HepG2 (cell line): Measurements from ENCODE around the gene CHCHD6. TPM values are rescaled to one million over a fixed set of nuclear protein-coding genes. Genes with fewer than 3 reads are reported as not detected.

Experiments used
- ATAC-seq: fragments of 200-7000 bp; cut with Tn5 transposase; 3 replicates; pipeline ENCODE4 v1.9.1; 2020; ENCODE audit warnings: mild to moderate bottlenecking, moderate library complexity
- BruUV-seq: library from RNA; stranded (reverse); fragments of 400-500 nt; replicated peaks from 2 replicates; lab custom pipeline; 2021; lab: Mats Ljungman, UMichigan
- CTCF ChIA-PET: fragments of 300-600 bp; formaldehyde crosslinking; extraction: SDS; loops from one replicate; lab custom pipeline; 2021; ENCODE audit warnings: low total read pairs, inconsistent platforms, low intra/inter-chr PET ratio; lab: Yijun Ruan, JAX
- POLR2A ChIA-PET: fragments of 350-600 bp; sonication (Branson Sonifier 250); formaldehyde crosslinking; loops from one replicate; lab custom pipeline; 2020; ENCODE audit warnings: antibody characterized with exemption, inconsistent platforms; lab: Yijun Ruan, JAX
- DNase-seq: peaks from one replicate; pipeline ENCODE4 v3.0.0-alpha.2; 2015; ENCODE audit warnings: low spot score
- FAIRE-seq: peaks from 3 replicates; lab custom pipeline; 2011; peaks lifted over from hg19 to GRCh38; lab: Jason Lieb, UNC
- H2AFZ ChIP-seq: one replicate; pipeline ENCODE4 v1.6.1; 2011; ENCODE audit warnings: low read length, inconsistent platforms
- H3K27ac ChIP-seq: fragments of 300-600 bp; 3 replicates; pipeline ENCODE4 v1.8.0; 2011; ENCODE audit warnings: mixed run types, mild to moderate bottlenecking, mixed read lengths, low read length, inconsistent platforms; ENCODE audit not compliant: insufficient read depth; ENCODE audit errors: extremely low read length
- H3K27me3 ChIP-seq, 2 experiments: fragments of 200-600 bp in 1 of 2; 2 replicates in 1 of 2; 3 replicates in 1 of 2; pipeline versions ENCODE4 v1.6.0 to v1.8.0; 2011; ENCODE audit warnings: low read length in 2 of 2, mild to moderate bottlenecking in 2 of 2, moderate library complexity in 2 of 2, inconsistent platforms in 1 of 2; ENCODE audit not compliant: insufficient read depth in 2 of 2, control insufficient read depth in 1 of 2
- H3K36me3 ChIP-seq, 2 experiments: fragments of 200-600 bp in 1 of 2; replicated peaks in 1 of 2; 2 replicates in 1 of 2; 3 replicates in 1 of 2; pipeline versions ENCODE4 v1.5.1 to v1.8.0; 2011; ENCODE audit warnings: low read length in 2 of 2, inconsistent platforms in 1 of 2; ENCODE audit not compliant: insufficient read depth in 2 of 2, control insufficient read depth in 1 of 2
- H3K4me1 ChIP-seq: 2 replicates; pipeline ENCODE4 v1.5.1; 2012; ENCODE audit warnings: low read length, inconsistent platforms; ENCODE audit not compliant: insufficient read depth
- H3K4me2 ChIP-seq: 2 replicates; pipeline ENCODE4 v1.6.0; 2011; ENCODE audit warnings: low read depth, low read length, inconsistent platforms
- H3K4me3 ChIP-seq, 3 experiments: fragments of 200-600 bp in 1 of 3; sonication (generic), shearing (Covaris generic) in 1 of 3; replicated peaks in 1 of 3; 2 replicates each; pipeline ENCODE4 v1.5.1; 2011 to 2016; ENCODE audit warnings: low read length in 3 of 3, inconsistent platforms in 2 of 3, low read depth in 2 of 3, mild to moderate bottlenecking in 2 of 3, control low read depth in 1 of 3, mixed read lengths in 1 of 3; ENCODE audit not compliant: insufficient read depth in 1 of 3
- H3K79me2 ChIP-seq: one replicate; pipeline ENCODE4 v1.6.1; 2011; ENCODE audit warnings: low read length, inconsistent platforms; ENCODE audit not compliant: insufficient read depth
- H3K9ac ChIP-seq: 2 replicates; pipeline ENCODE4 v1.6.0; 2011; ENCODE audit warnings: mild to moderate bottlenecking, low read depth, low read length, inconsistent platforms; ENCODE audit not compliant: insufficient read depth
- H3K9me3 ChIP-seq: 2 replicates; pipeline ENCODE4 v1.5.1; 2012; ENCODE audit warnings: mild to moderate bottlenecking, low read length
- H4K20me1 ChIP-seq: 2 replicates; pipeline ENCODE4 v1.6.0; 2011; ENCODE audit warnings: inconsistent platforms, mild to moderate bottlenecking, low read length, moderate library complexity; ENCODE audit not compliant: insufficient read depth
- ATF7 ChIP-seq, 2 experiments: fragments of 450-650 bp in 1 of 2; sonication (generic) in 1 of 2; formaldehyde crosslinking in 1 of 2; IDR thresholded peaks; 2 replicates each; pipeline versions ENCODE4 v1.4.0 to v1.6.1; 2016 to 2020; ENCODE audit warnings: antibody characterized with exemption in 1 of 2, mild to moderate bottlenecking in 1 of 2, missing genetic modification reagents in 1 of 2
- HDAC6 ChIP-seq: fragments of 200-600 bp; sonication (generic); IDR thresholded peaks from 2 replicates; pipeline ENCODE4 v1.7.0; 2017; ENCODE audit warnings: mild to moderate bottlenecking, antibody characterized with exemption, low read length, low read depth
- NFE2L1 ChIP-seq: sonication (generic); formaldehyde crosslinking; IDR thresholded peaks from 2 replicates; pipeline ENCODE4 v1.4.0; 2020; ENCODE audit warnings: missing genetic modification reagents, mild to moderate bottlenecking, borderline replicate concordance
- NR2F6 ChIP-seq, 2 experiments: IDR thresholded peaks; 2 replicates each; pipeline ENCODE4 v1.6.1; 2016; ENCODE audit warnings: antibody characterized with exemption in 1 of 2, mild to moderate bottlenecking in 1 of 2
- PLRG1 ChIP-seq: fragments of 450-650 bp; conservative IDR thresholded peaks from 2 replicates; pipeline ENCODE4 v1.6.1; 2016
- RORA ChIP-seq: sonication (generic); formaldehyde crosslinking; IDR thresholded peaks from 2 replicates; pipeline ENCODE4 v1.5.0; 2020; ENCODE audit warnings: mild to moderate bottlenecking, missing genetic modification reagents, moderate library complexity
- SALL2 ChIP-seq: sonication (generic); formaldehyde crosslinking; IDR thresholded peaks from 2 replicates; pipeline ENCODE4 v1.8.1; 2023; ENCODE audit warnings: mild to moderate bottlenecking, missing genetic modification reagents, inconsistent platforms
- SIN3B ChIP-seq: fragments of 150-350 bp; IDR thresholded peaks from 2 replicates; pipeline ENCODE4 v1.6.1; 2014; ENCODE audit warnings: low read length
- STAG1 ChIP-seq: sonication (generic); formaldehyde crosslinking; IDR thresholded peaks from 2 replicates; pipeline ENCODE4 v1.4.0; 2020; ENCODE audit warnings: missing genetic modification reagents
- ZNF10 ChIP-seq: sonication (generic); formaldehyde crosslinking; IDR thresholded peaks from 2 replicates; pipeline ENCODE4 v1.4.0; 2020; ENCODE audit warnings: mild to moderate bottlenecking, low read depth, missing genetic modification reagents, borderline replicate concordance
- ZNF296 ChIP-seq: sonication (generic); formaldehyde crosslinking; conservative IDR thresholded peaks from 2 replicates; pipeline ENCODE4 v1.5.0; 2020; ENCODE audit warnings: mild to moderate bottlenecking, missing genetic modification reagents
- ZNF569 ChIP-seq: sonication (generic); formaldehyde crosslinking; IDR thresholded peaks from 2 replicates; pipeline ENCODE4 v1.5.0; 2020; ENCODE audit warnings: mild to moderate bottlenecking, missing genetic modification reagents, moderate library complexity, borderline replicate concordance
- WGBS: methylation state at CpG from one replicate; pipeline ENCODE4 v1.1.6; 2017; ENCODE audit warnings: low lambda C conversion rate; 5-methylcytosine and 5-hydroxymethylcytosine counted together
- in situ Hi-C: cut with HindIII; loops from 2 replicates; pipeline ENCODE4 v1.10.0; 2017; ENCODE audit warnings: low pct_unique_long_range_greater_than_20kb; ENCODE audit not compliant: extremely low pct_ligation_motif_present
- intact Hi-C: fragments of 100-400 bp; cut with micrococcal nuclease; formaldehyde crosslinking; loops from one replicate; pipeline ENCODE4 v1.10.0; 2022; ENCODE audit not compliant: unreplicated experiment
- polyA plus RNA-seq, 8 experiments: library from polyadenylated mRNA; depleted of rRNA in 3 of 8; stranded (reverse) in 7 of 8; unstranded in 1 of 8; fragments of >200 nt; fragmentation: Illumina TruSeq in 4 of 8; extraction: Trizol in 4 of 8; gene quantifications; 2 replicates each; pipeline versions ENCODE4 v1.2.1 to v1.2.3, GENCODE V29; 2011 to 2016; ENCODE audit warnings: low read depth in 4 of 8, missing spikeins in 1 of 8, mixed read lengths in 1 of 8; ENCODE audit not compliant: insufficient read depth in 1 of 8
- total RNA-seq, 5 experiments: library from RNA; depleted of rRNA; stranded (reverse); fragments of >200 nt; fragmentation: Illumina TruSeq; extraction: Trizol; gene quantifications; 2 replicates each; pipeline ENCODE4 v1.2.3, GENCODE V29; 2016; ENCODE audit warnings: low read depth in 1 of 5
- TF ChIP-seq, protein P1 (sequence below): sonication (generic); formaldehyde crosslinking; conservative IDR thresholded peaks from 2 replicates; pipeline ENCODE4 v1.8.0; 2022; ENCODE audit warnings: mild to moderate bottlenecking, moderate library complexity, missing genetic modification reagents
- TF ChIP-seq, protein P2 (sequence below): sonication (generic); formaldehyde crosslinking; IDR thresholded peaks from 2 replicates; pipeline ENCODE4 v1.5.0; 2020; ENCODE audit warnings: mild to moderate bottlenecking, low read depth, missing genetic modification reagents, borderline replicate concordance

CHCHD6 gene
- total and polyA plus RNA-seq, 2 of the 13 experiments (the other 11 are each of a cell fraction or from before 2014, with no cell fraction given) = 20.3 to 20.8 TPM

DNA sequence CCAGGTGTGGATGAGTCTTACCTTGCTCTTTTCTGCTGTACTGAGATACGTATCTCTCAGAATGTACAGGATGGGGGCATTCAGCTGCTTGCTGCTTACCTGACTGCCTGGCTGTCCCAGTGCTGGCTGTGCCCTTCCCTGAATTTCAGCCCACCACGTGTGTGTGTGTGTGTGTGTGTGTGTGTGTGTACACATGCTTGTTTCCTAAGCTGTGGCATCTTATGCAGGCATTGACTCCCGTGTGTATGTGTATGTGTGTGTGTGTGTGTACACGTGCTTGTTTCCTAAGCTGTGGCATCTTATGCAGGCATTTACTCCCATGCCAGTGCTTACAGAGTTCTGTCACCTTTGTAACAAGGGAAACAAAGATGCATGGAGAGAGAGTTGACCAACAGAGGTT, 218.4 kb downstream of the CHCHD6 start:
- no peak overlapping the region for H2AFZ ChIP-seq
- BruUV-seq = no TSS peak
- no peak overlapping the region for H3K9ac ChIP-seq
- ATAC-seq = no peak
- H3K79me2 ChIP-seq = no peaks in the 10 kb centered on the region
- intact Hi-C loops = no loop called here
- no peak overlapping the region for H3K27ac ChIP-seq
- FAIRE-seq = no peak
- no peaks in the 10 kb centered on the region for H3K27me3 ChIP-seq
- WGBS = 100% methylated on average over 4 of the region's 4 CpGs
- no peak overlapping the region for H3K4me3 ChIP-seq
- TF ChIP-seq, protein P1, sequence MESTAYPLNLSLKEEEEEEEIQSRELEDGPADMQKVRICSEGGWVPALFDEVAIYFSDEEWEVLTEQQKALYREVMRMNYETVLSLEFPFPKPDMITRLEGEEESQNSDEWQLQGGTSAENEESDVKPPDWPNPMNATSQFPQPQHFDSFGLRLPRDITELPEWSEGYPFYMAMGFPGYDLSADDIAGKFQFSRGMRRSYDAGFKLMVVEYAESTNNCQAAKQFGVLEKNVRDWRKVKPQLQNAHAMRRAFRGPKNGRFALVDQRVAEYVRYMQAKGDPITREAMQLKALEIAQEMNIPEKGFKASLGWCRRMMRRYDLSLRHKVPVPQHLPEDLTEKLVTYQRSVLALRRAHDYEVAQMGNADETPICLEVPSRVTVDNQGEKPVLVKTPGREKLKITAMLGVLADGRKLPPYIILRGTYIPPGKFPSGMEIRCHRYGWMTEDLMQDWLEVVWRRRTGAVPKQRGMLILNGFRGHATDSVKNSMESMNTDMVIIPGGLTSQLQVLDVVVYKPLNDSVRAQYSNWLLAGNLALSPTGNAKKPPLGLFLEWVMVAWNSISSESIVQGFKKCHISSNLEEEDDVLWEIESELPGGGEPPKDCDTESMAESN = no peak
- no peak for TF ChIP-seq ZNF569
- TF ChIP-seq STAG1 (CRISPR knock-in tag) = no peak
- no peak for TF ChIP-seq ZNF10
- TF ChIP-seq PLRG1 = no peak
- no peak for TF ChIP-seq SIN3B
- TF ChIP-seq, protein P2, sequence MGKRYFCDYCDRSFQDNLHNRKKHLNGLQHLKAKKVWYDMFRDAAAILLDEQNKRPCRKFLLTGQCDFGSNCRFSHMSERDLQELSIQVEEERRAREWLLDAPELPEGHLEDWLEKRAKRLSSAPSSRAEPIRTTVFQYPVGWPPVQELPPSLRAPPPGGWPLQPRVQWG (CRISPR knock-in tag) = no peak
- no peak for TF ChIP-seq NFE2L1 (CRISPR knock-in tag)
- no peak for TF ChIP-seq SALL2 (CRISPR knock-in tag)
- TF ChIP-seq NR2F6 (IDR thresholded peaks at IDR 0.05) = no peak
- TF ChIP-seq NR2F6 (CRISPR knock-in tag; IDR thresholded peaks at IDR 0.05) = no peak
- TF ChIP-seq HDAC6 = no peak
- TF ChIP-seq ZNF296 = no peak
- TF ChIP-seq ATF7 (IDR thresholded peaks at IDR 0.05) = no peak
- TF ChIP-seq ATF7 (CRISPR knock-in tag; IDR thresholded peaks at IDR 0.05) = no peak
- TF ChIP-seq RORA (CRISPR knock-in tag) = no peak
- TF ChIP-seq, all 625 proteins: peak for 0
- ChIA-PET CTCF (no interaction called here), POLR2A (no interaction called here)
- in situ Hi-C loops = no loop called here
- H3K4me1 ChIP-seq = peaks cover 13% of the 10 kb centered on the region
- H3K9me3 ChIP-seq = no peaks in the 10 kb centered on the region
- H4K20me1 ChIP-seq = no peaks in the 10 kb centered on the region
- no peak for DNase-seq
- no peaks in the 10 kb centered on the region for H3K36me3 ChIP-seq
- H3K4me2 ChIP-seq = no peak overlapping the region
